Heart right ventricle (tissue), 16 donors: ENCODE measurements around the gene PEMT. TPM values are rescaled to one million over a fixed set of nuclear protein-coding genes. Genes with fewer than 3 reads are reported as not detected.
"Not testable (repeated sequence)": the region's sequence is repeated elsewhere in the genome, so short reads cannot be mapped to it uniquely, and the experiment has no call there.

ENCODE experiments used
- ATAC-seq, 8 donors: fragments of 200-7000 bp; cut with Tn5 transposase; one replicate each; pipeline ENCODE4 v1.9.1; 2020; ENCODE audit warnings: mild to moderate bottlenecking in 8 of 8, moderate library complexity in 8 of 8, moderate number of reproducible peaks in 1 of 8
- DNase-seq, 2 donors: peaks; one replicate each; pipeline ENCODE4 v3.0.0-alpha.2; 2020
- H3K27ac ChIP-seq, 10 donors: fragments of 200-600 bp; sonication (generic) in 2 of 10; one replicate each; pipeline versions ENCODE4 v1.5.0 to v1.8.0; 2020 to 2022; ENCODE audit warnings: mild to moderate bottlenecking in 3 of 10
- H3K27me3 ChIP-seq, 7 donors: fragments of 200-600 bp; one replicate each; pipeline ENCODE4 v1.8.0; 2021 to 2022; ENCODE audit warnings: mild to moderate bottlenecking in 2 of 7
- H3K36me3 ChIP-seq, 9 donors: fragments of 200-600 bp; sonication (generic) in 1 of 9; one replicate each; pipeline versions ENCODE4 v1.5.0 to v1.8.0; 2020 to 2022; ENCODE audit warnings: mild to moderate bottlenecking in 2 of 9
- H3K4me1 ChIP-seq, 9 donors: fragments of 200-600 bp; sonication (generic) in 1 of 9; one replicate each; pipeline versions ENCODE4 v1.5.0 to v1.8.0; 2020 to 2022; ENCODE audit warnings: mild to moderate bottlenecking in 4 of 9
- H3K4me3 ChIP-seq, 10 donors: fragments of 200-600 bp; sonication (generic) in 2 of 10; one replicate each; pipeline versions ENCODE4 v1.5.0 to v1.8.0; 2020 to 2022; ENCODE audit warnings: mild to moderate bottlenecking in 7 of 10, moderate library complexity in 2 of 10
- H3K9me3 ChIP-seq, 11 donors: fragments of 200-600 bp in 10 of 11; sonication (generic) in 2 of 11; one replicate each; pipeline versions ENCODE4 v1.5.0 to v1.8.0; 2013 to 2022; ENCODE audit warnings: mild to moderate bottlenecking in 2 of 11, control low read depth in 1 of 11, moderate library complexity in 1 of 11
- WGBS, 2 donors: extraction: QIAGEN DNeasy Blood & Tissue Kit; methylation state at CpG; one replicate each; pipeline ENCODE4 v1.1.7; 2013; ENCODE audit warnings: inconsistent platforms in 1 of 2; 5-methylcytosine and 5-hydroxymethylcytosine counted together
- intact Hi-C, 10 donors: fragments of 100-400 bp; cut with DNase I; formaldehyde crosslinking; loops; one replicate each; pipeline versions ENCODE4 v1.11.1 to v1.14.2; 2022
- polyA plus RNA-seq, 2 donors: library from polyadenylated mRNA; stranded (reverse); fragments of 200-250 nt; gene quantifications; one replicate each; pipeline ENCODE4 v1.2.3, GENCODE V29; 2013
- total RNA-seq, 10 donors: library from RNA; stranded (reverse); fragmentation: NEBNext Ultra II Directional in 3 of 10; extraction: Animal tissue kit (Norgen Biotek cat#: 25700) in 3 of 10; gene quantifications; one replicate each; pipeline versions ENCODE4 v1.2.1 to v1.2.4, GENCODE V29; 2021 to 2023
- TF ChIP-seq, protein P1 (sequence below), 9 donors: fragments of 200-600 bp; sonication (generic) in 2 of 9; IDR thresholded peaks; one replicate each; pipeline versions ENCODE4 v1.5.0 to v1.8.0; 2021 to 2022; ENCODE audit warnings: antibody characterized with exemption in 9 of 9, mild to moderate bottlenecking in 5 of 9, moderate library complexity in 1 of 9
- donor health status: Arrhythmogenic right ventricular cardiomyopathy.
- donor health status: ischemic (EF 13 %, LVEDD 7.1; RV severe dilation, severe dysfunction).
- donor health status: healthy with polysubstance abuse.
- donor health status: DM: no; HTN: yes; CAD: no.
- donor health status: DM: no; HTN: no; CAD: no.
- donor health status: ischemic (EF 25% LVEDD 6.9; RV normal size, moderate dysfunction).
- donor health status: ischemic (EF 25% LVEDD 5.7; RV mildly dilated, moderate dysfunction).
- donor health status: healthy.
- donor health status: DM: yes; HTN: yes; CAD: no.
- donor health status: Ischemic cardiomyopathy.
- donor health status: ischemic (EF 35%, LVEDD 5.7; RV mildly dilated, moderate dysfunction).
- donor health status: nonischemic (EF 11% LVEDD 7.7; RV severe dilation, severe dysfunction).
- donor health status: DM: yes; HTN: yes; CAD: no.
- donor health status: PGD.
- donor health status: ischemic (EF 29% LVEDD 5.4; RV normal size, mild dysfunction).
- donor health status: nonischemic (EF 23%, LVEDD 6.1; RV moderate dilation, normal function).

The PEMT gene
- total and polyA plus RNA-seq, 12 donors: 13.5 to 55.2 (median 22.0) TPM

GRCh38 chr17:17468217-17469010 lies 123.1 kb downstream of the PEMT start:
- peak in 7 of 8 donors; percentile 57 to 86 (median 69) for ATAC-seq
- DNase-seq: peak in 1 of 2 donors; percentile 26
- TF ChIP-seq, protein P1, sequence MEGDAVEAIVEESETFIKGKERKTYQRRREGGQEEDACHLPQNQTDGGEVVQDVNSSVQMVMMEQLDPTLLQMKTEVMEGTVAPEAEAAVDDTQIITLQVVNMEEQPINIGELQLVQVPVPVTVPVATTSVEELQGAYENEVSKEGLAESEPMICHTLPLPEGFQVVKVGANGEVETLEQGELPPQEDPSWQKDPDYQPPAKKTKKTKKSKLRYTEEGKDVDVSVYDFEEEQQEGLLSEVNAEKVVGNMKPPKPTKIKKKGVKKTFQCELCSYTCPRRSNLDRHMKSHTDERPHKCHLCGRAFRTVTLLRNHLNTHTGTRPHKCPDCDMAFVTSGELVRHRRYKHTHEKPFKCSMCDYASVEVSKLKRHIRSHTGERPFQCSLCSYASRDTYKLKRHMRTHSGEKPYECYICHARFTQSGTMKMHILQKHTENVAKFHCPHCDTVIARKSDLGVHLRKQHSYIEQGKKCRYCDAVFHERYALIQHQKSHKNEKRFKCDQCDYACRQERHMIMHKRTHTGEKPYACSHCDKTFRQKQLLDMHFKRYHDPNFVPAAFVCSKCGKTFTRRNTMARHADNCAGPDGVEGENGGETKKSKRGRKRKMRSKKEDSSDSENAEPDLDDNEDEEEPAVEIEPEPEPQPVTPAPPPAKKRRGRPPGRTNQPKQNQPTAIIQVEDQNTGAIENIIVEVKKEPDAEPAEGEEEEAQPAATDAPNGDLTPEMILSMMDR (IDR thresholded peaks at IDR 0.05): no peak
- peaks cover 0 to 4% (median 0%) of the 10 kb centered on the region in 9 donors for H3K4me1 ChIP-seq
- 55 to 56% methylated on average over 5 of the region's 5 CpGs for WGBS, 2 donors
- peaks cover 0 to 10% (median 0%) of the 10 kb centered on the region in 7 donors for H3K27me3 ChIP-seq
- H3K36me3 ChIP-seq: no peaks in the 10 kb centered on the region
- no peaks in the 10 kb centered on the region for H3K9me3 ChIP-seq
- intact Hi-C loops: no loop called here
- no peak overlapping the region for H3K4me3 ChIP-seq
- H3K27ac ChIP-seq: no peak overlapping the region

DNA sequence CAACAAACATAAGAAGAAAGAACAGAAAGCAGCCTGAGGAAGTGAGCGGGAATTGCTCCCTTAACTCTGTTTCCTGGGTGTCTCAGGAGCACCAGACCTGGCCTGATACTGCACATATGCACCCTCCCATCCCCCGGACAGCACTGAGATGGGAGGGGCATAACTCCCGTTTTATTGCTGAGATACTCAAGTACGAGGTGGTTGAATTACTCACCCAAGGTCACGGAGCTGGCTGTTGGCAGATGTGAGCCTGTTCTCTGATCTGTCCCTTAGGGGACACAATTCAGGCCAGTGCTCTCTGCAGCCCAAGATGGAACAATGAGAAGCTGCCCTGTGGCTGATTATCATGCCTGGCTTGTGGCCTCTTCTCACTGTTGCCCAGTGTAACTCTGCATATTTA lies 123.8 kb downstream of the PEMT start:
- Histone ChIP-seq H3K4me1 (peaks cover 0 to 4% (median 0%) of the 10 kb centered on the region in 9 donors), H3K9me3 (no peaks in the 10 kb centered on the region), H3K36me3 (no peaks in the 10 kb centered on the region), H3K4me3 (no peak overlapping the region), H3K27ac (no peak overlapping the region), H3K27me3 (peaks cover 0 to 10% (median 0%) of the 10 kb centered on the region in 7 donors)
- TF ChIP-seq, protein P1 (IDR thresholded peaks at IDR 0.05): no peak
- intact Hi-C loops: no loop called here
- ATAC-seq (peak in 3 of 8 donors; percentile 16 to 52 (median 46)), DNase-seq (no peak)
- 45 to 58% methylated on average over 5 of the region's 5 CpGs for WGBS, 2 donors

DNA sequence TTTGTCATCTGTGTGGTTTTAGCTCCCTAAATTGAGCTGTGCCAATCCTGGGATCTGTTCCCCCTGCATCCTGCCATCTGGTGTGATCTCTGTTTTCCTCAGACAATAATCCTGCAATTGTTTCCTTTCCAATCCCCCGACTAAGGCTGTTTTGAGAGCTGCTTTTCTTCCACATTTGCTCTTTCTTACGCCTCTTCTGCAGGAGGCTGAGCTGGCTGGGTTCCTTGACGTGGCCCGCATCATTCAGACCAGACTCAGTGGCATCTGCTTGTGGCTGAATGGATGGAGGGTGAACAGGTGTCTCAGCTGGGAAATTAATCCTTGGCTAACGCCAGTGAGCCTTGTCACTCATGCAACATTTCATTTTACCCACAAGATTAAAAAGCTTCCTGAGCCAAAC lies 124.5 kb downstream of the PEMT start:
- DNase-seq (no peak), ATAC-seq (no peak)
- intact Hi-C loops: no loop called here
- 78 to 81% methylated on average over 5 of the region's 5 CpGs for WGBS, 2 donors
- TF ChIP-seq, protein P1 (IDR thresholded peaks at IDR 0.05): no peak
- no peak overlapping the region for H3K27ac ChIP-seq
- peaks cover 0 to 10% (median 0%) of the 10 kb centered on the region in 7 donors for H3K27me3 ChIP-seq
- no peak overlapping the region for H3K4me3 ChIP-seq
- H3K36me3 ChIP-seq: no peaks in the 10 kb centered on the region
- H3K4me1 ChIP-seq: peaks cover 0 to 4% (median 0%) of the 10 kb centered on the region in 9 donors
- no peaks in the 10 kb centered on the region for H3K9me3 ChIP-seq

GRCh38 chr17:17466511-17466910 lies 125.0 kb downstream of the PEMT start:
- TF ChIP-seq, protein P1 (IDR thresholded peaks at IDR 0.05): no peak
- Histone ChIP-seq H3K4me3 (no peak overlapping the region), H3K4me1 (peaks cover 0 to 4% (median 0%) of the 10 kb centered on the region in 9 donors), H3K36me3 (no peaks in the 10 kb centered on the region), H3K27me3 (peaks cover 0 to 10% (median 0%) of the 10 kb centered on the region in 7 donors), H3K9me3 (no peaks in the 10 kb centered on the region), H3K27ac (no peak overlapping the region)
- ATAC-seq (no peak), DNase-seq (no peak)
- intact Hi-C loops: no loop called here
- 57 to 63% methylated on average over 5 of the region's 5 CpGs for WGBS, 2 donors

GRCh38 chr17:17465878-17466277 lies 125.6 kb downstream of the PEMT start:
- H3K9me3 ChIP-seq, H3K36me3 ChIP-seq, DNase-seq, H3K27ac ChIP-seq, intact Hi-C loops, ATAC-seq, H3K4me3 ChIP-seq, H3K4me1 ChIP-seq, H3K27me3 ChIP-seq: not testable (repeated sequence)
- WGBS, 2 donors: 41 to 65% methylated on average over 1 of the region's 1 CpG
